Bone marrow (tissue), 2 donors: ENCODE data around the gene RARRES1.
A peak's percentile ranks its signal among the peaks of the same experiment; 100 is the strongest.

Experiments
- DNase-seq, 2 donors: peaks; one replicate each; lab custom pipeline; 2025; lab: John Stamatoyannopoulos, UW

Gene RARRES1

GRCh38 chr3:158735296-158736033, 3.2 kb upstream of the RARRES1 start:
- DNase-seq: no peak

- no peak for DNase-seq
These were observed 1.4 kb upstream of the RARRES1 start for GRCh38 chr3:158733656-158734055.

GRCh38 chr3:158732856-158733200, 571 bp upstream of the RARRES1 start:
- DNase-seq: no peak

- no peak for DNase-seq
These were observed 771 bp downstream of the RARRES1 start for GRCh38 chr3:158731486-158731885.

GRCh38 chr3:158728851-158729250, 3.4 kb downstream of the RARRES1 start:
- no peak for DNase-seq

GRCh38 chr3:158728061-158728377, 4.2 kb downstream of the RARRES1 start:
- no peak for DNase-seq

GRCh38 chr3:158727206-158728060, 4.8 kb downstream of the RARRES1 start:
- peak in 1 of 2 donors; percentile 75 for DNase-seq

GRCh38 chr3:158725348-158726011, 6.8 kb downstream of the RARRES1 start:
- DNase-seq: no peak

- DNase-seq: no peak
These were observed 8.3 kb downstream of the RARRES1 start for GRCh38 chr3:158723991-158724390.

GRCh38 chr3:158722108-158722507, 10.1 kb downstream of the RARRES1 start:
- no peak for DNase-seq

GRCh38 chr3:158718490-158719170, 13.6 kb downstream of the RARRES1 start:
- no peak for DNase-seq

GRCh38 chr3:158717576-158717975, 14.7 kb downstream of the RARRES1 start:
- no peak for DNase-seq

- DNase-seq: peak in 1 of 2 donors; percentile 85
These were observed 19.2 kb downstream of the RARRES1 start for GRCh38 chr3:158713094-158713499.

GRCh38 chr3:158712443-158712842, 19.8 kb downstream of the RARRES1 start:
- DNase-seq: no peak

- DNase-seq: no peak
These were observed 20.4 kb downstream of the RARRES1 start for GRCh38 chr3:158711886-158712285.

GRCh38 chr3:158710601-158711000, 21.7 kb downstream of the RARRES1 start:
- no peak for DNase-seq

- DNase-seq: no peak
These were observed 22.6 kb downstream of the RARRES1 start for GRCh38 chr3:158709666-158710083.

GRCh38 chr3:158703566-158703965, 28.7 kb downstream of the RARRES1 start:
- DNase-seq: no peak

GRCh38 chr3:158702815-158703481, 29.3 kb downstream of the RARRES1 start:
- DNase-seq: no peak

- no peak for DNase-seq
These were observed 30.7 kb downstream of the RARRES1 start for GRCh38 chr3:158701420-158702065.

GRCh38 chr3:158700559-158700958, 31.7 kb downstream of the RARRES1 start:
- no peak for DNase-seq
